BJ (cell line): ENCODE results near the gene DNM3. TPM values are rescaled to one million over a fixed set of nuclear protein-coding genes. Genes with fewer than 3 reads are reported as not detected.

Source experiments
- CTCF ChIA-PET: fragments of 350-600 bp; formaldehyde crosslinking; extraction: SDS; loops from one replicate; lab custom pipeline; 2021; ENCODE audit warnings: antibody characterized with exemption, inconsistent platforms; lab: Yijun Ruan, JAX
- POLR2A ChIA-PET: fragments of 300-600 bp; sonication (Branson Sonifier 250); formaldehyde crosslinking; extraction: SDS; loops from one replicate; lab custom pipeline; 2021; ENCODE audit warnings: antibody characterized with exemption; lab: Charles Lee
- DNase-seq: peaks from one replicate; pipeline ENCODE4 v3.0.0-alpha.2; 2011; ENCODE audit warnings: low read depth
- H3K27me3 ChIP-seq: 2 replicates; pipeline ENCODE4 v1.6.0; 2011; ENCODE audit warnings: low read length; ENCODE audit not compliant: control insufficient read depth, insufficient read depth
- H3K36me3 ChIP-seq: 2 replicates; pipeline ENCODE4 v1.5.1; 2011; ENCODE audit warnings: low read length; ENCODE audit not compliant: control insufficient read depth, insufficient read depth
- H3K4me3 ChIP-seq: 2 replicates; pipeline ENCODE4 v1.5.1; 2011; ENCODE audit warnings: low read depth, mild to moderate bottlenecking, control low read depth, low read length
- polyA plus RNA-seq: library from polyadenylated mRNA; depleted of rRNA; stranded (reverse); fragments of >200 nt; gene quantifications from 2 replicates; pipeline ENCODE4 v1.2.3, GENCODE V29; 2011
- TF ChIP-seq, protein P1 (sequence below): IDR thresholded peaks from 2 replicates; pipeline ENCODE4 v1.5.1; 2011; ENCODE audit warnings: low read depth, mild to moderate bottlenecking, control low read depth, inconsistent platforms, low read length, moderate library complexity; ENCODE audit not compliant: insufficient read depth

The DNM3 gene
- polyA plus RNA-seq, 1 experiment: 0.26 TPM

DNA sequence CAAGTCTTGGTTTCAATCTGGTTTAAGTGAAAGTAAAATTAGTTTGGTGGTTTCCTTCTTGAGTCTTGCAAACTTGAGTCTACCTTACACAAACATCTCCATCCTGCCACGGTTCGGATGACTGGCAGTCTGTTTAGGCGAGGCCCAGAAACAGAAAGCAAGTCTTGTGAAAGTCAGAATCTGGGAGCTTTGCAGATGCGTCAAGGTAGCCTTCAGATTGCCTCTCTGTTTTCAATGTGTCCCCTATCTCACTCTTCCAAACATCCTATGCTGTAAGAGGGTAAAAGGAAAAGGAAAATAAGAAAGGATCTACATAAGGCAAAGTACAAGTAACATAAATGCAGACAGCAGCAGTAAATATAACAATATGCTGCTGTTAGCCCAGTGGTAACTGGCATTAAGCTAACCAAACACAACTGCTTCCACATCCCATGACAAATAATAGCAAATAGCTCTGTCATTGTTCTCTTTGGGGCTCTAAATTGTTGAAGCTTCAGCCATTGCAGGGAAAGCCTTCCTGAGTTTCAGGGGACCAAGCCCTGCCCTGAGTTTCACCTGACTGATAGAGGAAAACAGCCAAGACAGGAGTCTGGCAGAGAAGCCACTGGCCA is 552.9 kb downstream of the DNM3 start:
- no peak overlapping the region for H3K4me3 ChIP-seq
- ChIA-PET CTCF (interaction anchor here (0.8 to 1.5 kb wide), 5 partner anchors 42 to 593 kb away, joined by 3 to 4 read pairs (median 3); no protein-coding TSS in a partner anchor), POLR2A (no interaction called here)
- H3K36me3 ChIP-seq: no peaks in the 10 kb centered on the region
- H3K27me3 ChIP-seq: no peaks in the 10 kb centered on the region
- TF ChIP-seq, protein P1, sequence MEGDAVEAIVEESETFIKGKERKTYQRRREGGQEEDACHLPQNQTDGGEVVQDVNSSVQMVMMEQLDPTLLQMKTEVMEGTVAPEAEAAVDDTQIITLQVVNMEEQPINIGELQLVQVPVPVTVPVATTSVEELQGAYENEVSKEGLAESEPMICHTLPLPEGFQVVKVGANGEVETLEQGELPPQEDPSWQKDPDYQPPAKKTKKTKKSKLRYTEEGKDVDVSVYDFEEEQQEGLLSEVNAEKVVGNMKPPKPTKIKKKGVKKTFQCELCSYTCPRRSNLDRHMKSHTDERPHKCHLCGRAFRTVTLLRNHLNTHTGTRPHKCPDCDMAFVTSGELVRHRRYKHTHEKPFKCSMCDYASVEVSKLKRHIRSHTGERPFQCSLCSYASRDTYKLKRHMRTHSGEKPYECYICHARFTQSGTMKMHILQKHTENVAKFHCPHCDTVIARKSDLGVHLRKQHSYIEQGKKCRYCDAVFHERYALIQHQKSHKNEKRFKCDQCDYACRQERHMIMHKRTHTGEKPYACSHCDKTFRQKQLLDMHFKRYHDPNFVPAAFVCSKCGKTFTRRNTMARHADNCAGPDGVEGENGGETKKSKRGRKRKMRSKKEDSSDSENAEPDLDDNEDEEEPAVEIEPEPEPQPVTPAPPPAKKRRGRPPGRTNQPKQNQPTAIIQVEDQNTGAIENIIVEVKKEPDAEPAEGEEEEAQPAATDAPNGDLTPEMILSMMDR: no peak
- DNase-seq: no peak

DNA sequence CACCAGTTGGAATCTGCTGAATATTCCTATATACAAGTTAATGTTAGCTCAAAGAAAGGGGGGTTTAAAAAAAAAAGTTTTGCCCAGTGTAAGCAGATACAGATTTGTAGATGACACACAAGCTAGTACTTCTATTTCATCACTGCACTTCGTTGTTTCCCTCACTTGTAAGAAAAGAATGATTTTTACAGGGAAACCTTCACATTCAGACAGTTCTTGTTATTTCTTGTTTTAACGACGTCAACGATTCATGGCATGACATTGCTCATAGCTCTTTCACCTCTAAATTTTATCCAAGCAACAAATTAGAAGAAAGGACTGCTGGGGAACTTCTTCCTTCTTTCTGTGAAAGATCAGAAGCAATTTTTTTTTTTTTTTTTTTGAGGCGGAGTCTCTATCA is 553.5 kb downstream of the DNM3 start:
- DNase-seq: no peak
- H3K4me3 ChIP-seq: no peak overlapping the region
- no peaks in the 10 kb centered on the region for H3K27me3 ChIP-seq
- TF ChIP-seq, protein P1: no peak
- CTCF ChIA-PET: interaction anchor here (0.7 to 1.5 kb wide), 6 partner anchors 9 to 594 kb away, joined by 3 to 4 read pairs (median 3); no protein-coding TSS in a partner anchor
- POLR2A ChIA-PET: interaction anchor here (0.6 kb wide), 1 partner anchor 29 kb away, joined by 4 read pairs; no protein-coding TSS in a partner anchor
- H3K36me3 ChIP-seq: no peaks in the 10 kb centered on the region

DNA sequence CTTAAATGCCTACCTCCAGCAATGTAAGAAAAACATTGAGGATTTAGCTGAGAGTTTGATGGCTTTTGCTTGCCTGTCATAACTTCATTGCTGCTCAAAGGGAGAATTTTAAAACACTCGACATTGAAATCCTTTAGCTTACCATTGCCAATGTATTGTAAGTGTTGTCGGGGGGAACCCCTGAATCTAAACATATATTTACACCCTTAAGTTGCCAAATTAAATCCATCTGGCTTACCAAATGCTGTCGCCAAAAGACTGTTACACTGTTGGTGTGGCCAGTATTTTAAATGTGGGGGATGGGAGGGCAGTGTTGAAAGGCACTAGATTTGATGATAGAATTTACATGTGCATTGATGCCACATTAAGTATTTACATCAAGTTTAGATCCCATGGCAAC is 554.3 kb downstream of the DNM3 start:
- TF ChIP-seq, protein P1: no peak
- POLR2A ChIA-PET: no interaction called here
- H3K27me3 ChIP-seq: no peaks in the 10 kb centered on the region
- H3K36me3 ChIP-seq: no peaks in the 10 kb centered on the region
- no peak overlapping the region for H3K4me3 ChIP-seq
- CTCF ChIA-PET: interaction anchor here (0.7 to 1.5 kb wide), 4 partner anchors 10 to 356 kb away, joined by 3 to 4 read pairs (median 3); no protein-coding TSS in a partner anchor
- no peak for DNase-seq

DNA sequence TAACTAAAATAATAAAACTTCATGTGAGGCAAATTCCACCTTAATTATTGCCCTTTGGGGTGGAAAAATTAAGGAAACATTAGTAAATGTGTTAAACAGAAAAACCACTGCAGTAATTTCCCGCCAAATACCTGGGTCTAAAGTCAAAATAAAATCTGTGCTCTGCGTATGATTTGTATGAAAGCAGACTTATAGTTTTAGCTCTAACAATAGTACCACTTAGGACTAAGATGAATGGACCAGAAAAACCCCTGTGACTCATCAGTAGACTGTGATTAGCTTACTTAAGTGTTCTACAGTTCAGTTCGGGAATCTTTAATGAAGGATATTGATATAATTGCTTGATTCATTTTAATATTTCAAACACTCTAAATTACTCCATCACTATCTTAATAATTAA is 555.9 kb downstream of the DNM3 start:
- ChIA-PET POLR2A (interaction anchor here (0.9 kb wide), 1 partner anchor 248 kb away, joined by 4 read pairs; no protein-coding TSS in a partner anchor), CTCF (no interaction called here)
- Histone ChIP-seq H3K27me3 (no peaks in the 10 kb centered on the region), H3K4me3 (no peak overlapping the region), H3K36me3 (no peaks in the 10 kb centered on the region)
- DNase-seq: no peak
- TF ChIP-seq, protein P1: no peak

DNA sequence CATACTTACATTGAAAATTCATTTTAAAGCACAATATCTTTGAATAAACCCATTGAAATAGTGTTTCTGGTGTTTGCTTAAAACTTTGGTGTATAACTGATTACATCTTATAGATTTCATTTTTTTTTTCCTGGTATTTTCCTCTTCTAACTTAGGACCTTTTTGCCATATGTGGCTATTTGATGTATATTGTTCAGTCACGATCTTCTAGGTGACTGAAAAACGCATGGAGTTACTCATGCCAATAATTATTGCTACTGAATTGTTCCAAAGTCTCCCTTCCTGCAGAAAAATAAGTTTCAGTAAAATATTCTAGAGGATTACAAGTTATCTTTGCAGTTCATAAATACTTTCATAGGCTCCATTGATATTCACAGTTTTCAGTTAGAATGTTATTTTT is 556.3 kb downstream of the DNM3 start:
- Histone ChIP-seq H3K27me3 (no peaks in the 10 kb centered on the region), H3K36me3 (no peaks in the 10 kb centered on the region), H3K4me3 (no peak overlapping the region)
- DNase-seq: no peak
- TF ChIP-seq, protein P1: no peak
- POLR2A ChIA-PET: interaction anchor here (0.9 kb wide), 1 partner anchor 248 kb away, joined by 4 read pairs; no protein-coding TSS in a partner anchor
- CTCF ChIA-PET: interaction anchor here (0.6 to 1.3 kb wide), 3 partner anchors 20 to 293 kb away, joined by 3 to 4 read pairs (median 4); no protein-coding TSS in a partner anchor
